Measurements from ENCODE around the gene MRRF.

Gene MRRF

DNA sequence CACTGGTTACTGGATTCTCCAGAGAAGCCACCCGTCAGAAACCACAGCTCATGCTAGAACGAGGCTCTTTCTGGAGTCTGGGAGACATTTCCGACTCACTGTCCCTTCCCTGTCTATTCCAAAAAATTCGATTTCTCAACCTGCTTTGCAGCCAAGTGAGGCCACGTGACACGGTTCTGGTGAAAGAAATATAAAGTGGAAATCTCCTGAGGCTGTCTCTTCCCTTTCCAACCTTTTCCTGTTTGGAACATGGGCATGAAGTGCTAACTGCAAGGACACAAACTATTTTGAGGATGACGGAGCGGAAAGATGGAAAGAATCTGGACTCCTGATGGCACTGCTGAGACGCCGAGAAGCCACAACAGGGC is 100.1 kb downstream of the MRRF start:
- no peak for TF ChIP-seq EZH2phosphoT487 (IDR thresholded peaks at IDR 0.05; ENCODE audit: borderline replicate concordance, low read length)
- TF ChIP-seq, protein P1, sequence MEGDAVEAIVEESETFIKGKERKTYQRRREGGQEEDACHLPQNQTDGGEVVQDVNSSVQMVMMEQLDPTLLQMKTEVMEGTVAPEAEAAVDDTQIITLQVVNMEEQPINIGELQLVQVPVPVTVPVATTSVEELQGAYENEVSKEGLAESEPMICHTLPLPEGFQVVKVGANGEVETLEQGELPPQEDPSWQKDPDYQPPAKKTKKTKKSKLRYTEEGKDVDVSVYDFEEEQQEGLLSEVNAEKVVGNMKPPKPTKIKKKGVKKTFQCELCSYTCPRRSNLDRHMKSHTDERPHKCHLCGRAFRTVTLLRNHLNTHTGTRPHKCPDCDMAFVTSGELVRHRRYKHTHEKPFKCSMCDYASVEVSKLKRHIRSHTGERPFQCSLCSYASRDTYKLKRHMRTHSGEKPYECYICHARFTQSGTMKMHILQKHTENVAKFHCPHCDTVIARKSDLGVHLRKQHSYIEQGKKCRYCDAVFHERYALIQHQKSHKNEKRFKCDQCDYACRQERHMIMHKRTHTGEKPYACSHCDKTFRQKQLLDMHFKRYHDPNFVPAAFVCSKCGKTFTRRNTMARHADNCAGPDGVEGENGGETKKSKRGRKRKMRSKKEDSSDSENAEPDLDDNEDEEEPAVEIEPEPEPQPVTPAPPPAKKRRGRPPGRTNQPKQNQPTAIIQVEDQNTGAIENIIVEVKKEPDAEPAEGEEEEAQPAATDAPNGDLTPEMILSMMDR (IDR thresholded peaks at IDR 0.05; ENCODE audit: low read depth, low read length, poor library complexity, severe bottlenecking) = no peak
- no peaks in the 10 kb centered on the region for H3F3A ChIP-seq (ENCODE audit: control insufficient read depth, insufficient read depth)
- no peaks in the 10 kb centered on the region for H3K4me1 ChIP-seq (ENCODE audit: control insufficient read depth, low read length)
- H4K20me1 ChIP-seq (ENCODE audit: control insufficient read depth, insufficient read depth, low read depth, low read length) = no peaks in the 10 kb centered on the region
- no peaks in the 10 kb centered on the region for H3K9me2 ChIP-seq (replicated peaks; ENCODE audit: control insufficient read depth, low read length)
- H3K9me3 ChIP-seq (ENCODE audit: control insufficient read depth, insufficient read depth, low read length) = no peaks in the 10 kb centered on the region
- no peak overlapping the region for H3K4me3 ChIP-seq (ENCODE audit: low read length)
- H3K27ac ChIP-seq (ENCODE audit: low read depth, low read length) = no peak overlapping the region
- no peak overlapping the region for H3K4me2 ChIP-seq (ENCODE audit: low read length)
- no peaks in the 10 kb centered on the region for H3K36me3 ChIP-seq (ENCODE audit: control insufficient read depth, low read length)
- H3K79me2 ChIP-seq (ENCODE audit: control insufficient read depth, low read length) = no peaks in the 10 kb centered on the region
- no peaks in the 10 kb centered on the region for H3K27me3 ChIP-seq (ENCODE audit: control insufficient read depth, low read length)

DNA sequence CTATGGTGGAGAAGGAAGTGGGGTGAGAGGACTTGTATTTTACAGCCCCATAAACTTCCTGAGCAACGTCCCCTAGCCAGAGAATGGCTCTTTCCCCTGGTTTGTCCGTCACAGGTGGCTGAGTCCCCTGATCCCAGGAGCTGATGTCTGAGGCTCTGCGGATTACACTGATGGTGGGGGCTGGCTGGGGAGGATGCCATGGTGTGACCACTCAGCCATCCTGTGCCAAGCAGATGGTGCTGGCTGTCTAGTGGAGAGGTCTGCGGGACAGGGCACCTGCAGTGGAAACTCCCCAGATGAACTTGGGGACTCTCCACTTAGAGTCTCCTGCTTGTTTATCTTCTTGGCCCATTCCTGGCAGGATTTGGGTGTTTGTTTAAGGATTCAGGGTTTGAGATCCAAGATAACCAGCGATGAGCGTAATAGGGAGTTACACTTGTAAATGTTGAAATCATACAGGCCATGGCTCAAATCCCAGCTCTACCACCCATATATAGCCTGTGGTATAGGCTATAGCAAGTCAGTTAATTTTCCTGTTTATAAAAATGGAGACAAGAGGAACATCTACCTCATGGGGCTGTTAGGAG is 101.5 kb downstream of the MRRF start:
- no peak overlapping the region for H3K27ac ChIP-seq (ENCODE audit: low read depth, low read length)
- no peak overlapping the region for H3K4me2 ChIP-seq (ENCODE audit: low read length)
- no peaks in the 10 kb centered on the region for H3K9me2 ChIP-seq (replicated peaks; ENCODE audit: control insufficient read depth, low read length)
- H3K27me3 ChIP-seq (ENCODE audit: control insufficient read depth, low read length) = no peaks in the 10 kb centered on the region
- no peaks in the 10 kb centered on the region for H3K79me2 ChIP-seq (ENCODE audit: control insufficient read depth, low read length)
- H3K9me3 ChIP-seq (ENCODE audit: control insufficient read depth, insufficient read depth, low read length) = no peaks in the 10 kb centered on the region
- H3K4me3 ChIP-seq (ENCODE audit: low read length) = no peak overlapping the region
- H3K36me3 ChIP-seq (ENCODE audit: control insufficient read depth, low read length) = no peaks in the 10 kb centered on the region
- no peaks in the 10 kb centered on the region for H3F3A ChIP-seq (ENCODE audit: control insufficient read depth, insufficient read depth)
- TF ChIP-seq, protein P1 (IDR thresholded peaks at IDR 0.05; ENCODE audit: low read depth, low read length, poor library complexity, severe bottlenecking) = no peak
- no peak for TF ChIP-seq EZH2phosphoT487 (IDR thresholded peaks at IDR 0.05; ENCODE audit: borderline replicate concordance, low read length)
- no peaks in the 10 kb centered on the region for H4K20me1 ChIP-seq (ENCODE audit: control insufficient read depth, insufficient read depth, low read depth, low read length)
- peaks cover 10% of the 10 kb centered on the region for H3K4me1 ChIP-seq (ENCODE audit: control insufficient read depth, low read length)

DNA sequence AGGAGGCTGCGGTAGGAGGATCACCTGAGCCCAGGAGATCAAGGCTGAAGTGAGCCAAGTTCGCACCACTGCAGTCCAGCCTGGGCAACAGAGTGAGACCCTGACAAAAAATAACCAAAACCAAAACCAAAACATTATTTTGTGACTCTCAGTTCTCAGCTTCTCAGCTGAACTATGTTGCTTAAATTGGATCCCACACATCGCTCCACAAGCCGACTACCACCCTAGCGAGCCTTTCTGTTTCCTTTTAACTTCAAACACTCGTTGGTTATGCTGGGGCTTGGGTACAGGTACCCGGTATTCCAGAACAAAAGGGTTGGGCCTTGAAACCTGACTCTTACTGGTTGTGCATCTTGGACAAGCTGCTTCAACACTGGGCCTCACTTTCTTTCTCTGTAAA is 102.4 kb downstream of the MRRF start:
- Histone ChIP-seq H4K20me1 (ENCODE audit: control insufficient read depth, insufficient read depth, low read depth, low read length) (no peaks in the 10 kb centered on the region), H3K36me3 (ENCODE audit: control insufficient read depth, low read length) (no peaks in the 10 kb centered on the region), H3K4me2 (ENCODE audit: low read length) (no peak overlapping the region)

More for the DNA sequence above, 102.4 kb downstream of the MRRF start:
- no peak overlapping the region for H3K4me3 ChIP-seq (ENCODE audit: low read length)
- H3F3A ChIP-seq (ENCODE audit: control insufficient read depth, insufficient read depth) = no peaks in the 10 kb centered on the region
- H3K27me3 ChIP-seq (ENCODE audit: control insufficient read depth, low read length) = 0 out of 2 replicates have a peak, but pooled peaks cover 6% of the 10 kb centered on the region
- no peak for TF ChIP-seq EZH2phosphoT487 (IDR thresholded peaks at IDR 0.05; ENCODE audit: borderline replicate concordance, low read length)
- TF ChIP-seq, protein P1 (IDR thresholded peaks at IDR 0.05; ENCODE audit: low read depth, low read length, poor library complexity, severe bottlenecking) = no peak
- no peak overlapping the region for H3K27ac ChIP-seq (ENCODE audit: low read depth, low read length)
- peaks cover 15% of the 10 kb centered on the region for H3K4me1 ChIP-seq (ENCODE audit: control insufficient read depth, low read length)
- no peaks in the 10 kb centered on the region for H3K9me2 ChIP-seq (replicated peaks; ENCODE audit: control insufficient read depth, low read length)
- H3K9me3 ChIP-seq (ENCODE audit: control insufficient read depth, insufficient read depth, low read length) = no peaks in the 10 kb centered on the region
- H3K79me2 ChIP-seq (ENCODE audit: control insufficient read depth, low read length) = no peaks in the 10 kb centered on the region

Measured in DOHH2 (cell line).